GM20000 (cell line): ENCODE results near the gene CNOT10.

Experiments
- DNase-seq: peaks from one replicate; pipeline ENCODE4 v3.0.0; 2012; ENCODE audit warnings: low spot score
- TF ChIP-seq, protein P1 (sequence below): IDR thresholded peaks from 2 replicates; pipeline ENCODE4 v1.5.1; 2012; ENCODE audit warnings: mild to moderate bottlenecking, control low read depth; ENCODE audit errors: extremely low read depth, missing control alignments

Gene CNOT10, protein sequence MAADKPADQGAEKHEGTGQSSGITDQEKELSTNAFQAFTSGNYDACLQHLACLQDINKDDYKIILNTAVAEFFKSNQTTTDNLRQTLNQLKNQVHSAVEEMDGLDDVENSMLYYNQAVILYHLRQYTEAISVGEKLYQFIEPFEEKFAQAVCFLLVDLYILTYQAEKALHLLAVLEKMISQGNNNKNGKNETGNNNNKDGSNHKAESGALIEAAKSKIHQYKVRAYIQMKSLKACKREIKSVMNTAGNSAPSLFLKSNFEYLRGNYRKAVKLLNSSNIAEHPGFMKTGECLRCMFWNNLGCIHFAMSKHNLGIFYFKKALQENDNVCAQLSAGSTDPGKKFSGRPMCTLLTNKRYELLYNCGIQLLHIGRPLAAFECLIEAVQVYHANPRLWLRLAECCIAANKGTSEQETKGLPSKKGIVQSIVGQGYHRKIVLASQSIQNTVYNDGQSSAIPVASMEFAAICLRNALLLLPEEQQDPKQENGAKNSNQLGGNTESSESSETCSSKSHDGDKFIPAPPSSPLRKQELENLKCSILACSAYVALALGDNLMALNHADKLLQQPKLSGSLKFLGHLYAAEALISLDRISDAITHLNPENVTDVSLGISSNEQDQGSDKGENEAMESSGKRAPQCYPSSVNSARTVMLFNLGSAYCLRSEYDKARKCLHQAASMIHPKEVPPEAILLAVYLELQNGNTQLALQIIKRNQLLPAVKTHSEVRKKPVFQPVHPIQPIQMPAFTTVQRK

GRCh38 chr3:32684800-32685542 is at the start of gene CNOT10:
Gene CNOT10, plus strand, starts transcription at chr3:32685188. Its CDS starts 273 bp downstream, at chr3:32685461.
- TF ChIP-seq, protein P1, sequence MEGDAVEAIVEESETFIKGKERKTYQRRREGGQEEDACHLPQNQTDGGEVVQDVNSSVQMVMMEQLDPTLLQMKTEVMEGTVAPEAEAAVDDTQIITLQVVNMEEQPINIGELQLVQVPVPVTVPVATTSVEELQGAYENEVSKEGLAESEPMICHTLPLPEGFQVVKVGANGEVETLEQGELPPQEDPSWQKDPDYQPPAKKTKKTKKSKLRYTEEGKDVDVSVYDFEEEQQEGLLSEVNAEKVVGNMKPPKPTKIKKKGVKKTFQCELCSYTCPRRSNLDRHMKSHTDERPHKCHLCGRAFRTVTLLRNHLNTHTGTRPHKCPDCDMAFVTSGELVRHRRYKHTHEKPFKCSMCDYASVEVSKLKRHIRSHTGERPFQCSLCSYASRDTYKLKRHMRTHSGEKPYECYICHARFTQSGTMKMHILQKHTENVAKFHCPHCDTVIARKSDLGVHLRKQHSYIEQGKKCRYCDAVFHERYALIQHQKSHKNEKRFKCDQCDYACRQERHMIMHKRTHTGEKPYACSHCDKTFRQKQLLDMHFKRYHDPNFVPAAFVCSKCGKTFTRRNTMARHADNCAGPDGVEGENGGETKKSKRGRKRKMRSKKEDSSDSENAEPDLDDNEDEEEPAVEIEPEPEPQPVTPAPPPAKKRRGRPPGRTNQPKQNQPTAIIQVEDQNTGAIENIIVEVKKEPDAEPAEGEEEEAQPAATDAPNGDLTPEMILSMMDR, result no peak
- peak; percentile 94 for DNase-seq

- DNase-seq, result no peak
Measured at GRCh38 chr3:32640939-32641338, 44.0 kb upstream of the CNOT10 start.

DNA sequence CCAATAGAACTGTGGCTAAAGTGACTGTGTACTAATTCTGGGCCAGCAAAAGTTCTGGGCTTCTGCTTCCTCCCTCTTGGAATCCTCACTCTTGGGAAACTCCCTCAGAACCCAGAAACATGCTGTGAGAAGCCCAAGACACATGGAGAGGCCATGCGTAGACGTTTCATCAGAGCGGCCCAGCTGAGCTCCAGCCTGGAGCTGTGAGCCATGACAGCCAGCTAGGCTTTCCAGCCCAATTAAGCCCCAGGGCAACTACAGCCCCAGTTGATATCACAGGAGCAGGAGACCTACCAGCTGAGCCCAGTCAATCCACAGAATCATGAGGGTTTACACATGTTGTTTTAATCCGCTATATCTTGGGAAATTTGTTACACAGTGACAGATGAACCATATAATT is 43.6 kb upstream of the CNOT10 start:
- TF ChIP-seq, protein P1, result no peak
- DNase-seq, result no peak

More at GRCh38 chr3:32640939-32641338, 44.0 kb upstream of the CNOT10 start:
- TF ChIP-seq, protein P1, result no peak

GRCh38 chr3:32643354-32643753 is 41.6 kb upstream of the CNOT10 start:
- TF ChIP-seq, protein P1, result no peak
- no peak for DNase-seq

DNA sequence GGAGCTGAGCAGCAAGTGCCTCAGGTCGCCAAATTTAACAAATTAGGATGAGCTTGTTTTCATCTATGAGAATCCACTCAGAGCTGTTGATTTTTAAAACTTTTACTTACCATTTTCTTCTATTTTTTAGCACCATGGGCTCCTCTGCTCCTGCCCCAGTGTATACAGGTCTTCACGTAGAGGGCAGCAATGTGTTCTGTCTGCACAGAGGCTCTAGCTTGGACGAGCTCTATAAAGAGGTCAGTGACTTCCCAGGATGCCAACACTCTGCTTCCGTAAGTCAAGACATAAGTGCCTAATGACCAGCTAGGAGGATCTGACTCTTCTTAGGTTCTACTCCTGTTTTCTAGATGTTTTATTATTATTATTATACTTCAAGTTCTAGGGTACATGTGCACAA is 41.2 kb upstream of the CNOT10 start:
- DNase-seq, result no peak
- TF ChIP-seq, protein P1, result no peak

DNA sequence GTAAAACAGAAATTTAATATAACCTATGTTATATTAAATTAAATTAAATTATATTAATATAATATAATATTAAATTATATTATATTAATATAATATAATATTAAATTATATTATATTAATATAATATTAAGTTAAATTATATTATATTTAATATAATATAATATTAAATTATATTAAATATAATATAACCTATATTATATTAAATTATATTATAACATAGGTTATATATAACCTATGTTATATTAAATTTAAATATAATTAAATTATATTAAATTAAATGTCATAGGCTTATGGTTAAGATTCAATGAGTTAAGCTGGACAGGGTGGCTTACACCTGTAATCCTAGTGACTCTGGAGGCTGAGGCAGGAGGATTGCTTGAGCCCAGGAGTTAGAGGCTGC is 40.6 kb upstream of the CNOT10 start:
- DNase-seq, result no peak
- TF ChIP-seq, protein P1, result no peak
